K562 (cell line): ENCODE data around the gene INO80. TPM values are rescaled to one million over a fixed set of nuclear protein-coding genes. Genes with fewer than 3 reads are reported as not detected.

Experiments used
- CEBPZ ChIP-seq: fragments of 150-350 bp; IDR thresholded peaks from 2 replicates; pipeline ENCODE4 v1.6.1; 2014; ENCODE audit warnings: low read depth, mild to moderate bottlenecking, low read length, borderline replicate concordance
- CTBP1 ChIP-seq: fragments of 450-650 bp; IDR thresholded peaks from 2 replicates; pipeline ENCODE4 v1.6.1; 2016; ENCODE audit warnings: borderline replicate concordance
- EP400 ChIP-seq: fragments of 450-650 bp; IDR thresholded peaks from 2 replicates; pipeline ENCODE4 v1.6.1; 2017; ENCODE audit warnings: antibody characterized with exemption, mild to moderate bottlenecking, moderate library complexity
- FIP1L1 ChIP-seq: fragments of 200-400 bp; formaldehyde crosslinking; IDR thresholded peaks from 2 replicates; pipeline ENCODE4 v1.6.1; 2018; ENCODE audit warnings: mild to moderate bottlenecking, low read depth, low read length; ENCODE audit not compliant: poor library complexity, severe bottlenecking
- GABPB2 ChIP-seq: fragments of 250-450 bp; sonication (Bioruptor Pico); conservative IDR thresholded peaks from 2 replicates; pipeline ENCODE4 v1.5.1; 2021; ENCODE audit warnings: mild to moderate bottlenecking
- HDAC1 ChIP-seq, 2 experiments: fragments of 450-650 bp; IDR thresholded peaks; 2 replicates each; pipeline ENCODE4 v1.6.1; 2016 to 2017; ENCODE audit warnings: inconsistent platforms in 1 of 2, mild to moderate bottlenecking in 1 of 2, moderate library complexity in 1 of 2
- HOXB6 ChIP-seq: fragments of 250-450 bp; sonication (Bioruptor Pico); IDR thresholded peaks from 2 replicates; pipeline ENCODE4 v1.5.1; 2022; ENCODE audit warnings: mild to moderate bottlenecking, borderline replicate concordance
- MTA1 ChIP-seq: fragments of 450-650 bp; IDR thresholded peaks from 2 replicates; pipeline ENCODE4 v1.6.1; 2017; ENCODE audit warnings: borderline replicate concordance
- NBN ChIP-seq: fragments of 450-650 bp; IDR thresholded peaks from 2 replicates; pipeline ENCODE4 v1.6.1; 2016; ENCODE audit warnings: low read depth, mild to moderate bottlenecking
- NKRF ChIP-seq: fragments of 450-650 bp; IDR thresholded peaks from 2 replicates; pipeline ENCODE4 v1.6.1; 2016; ENCODE audit warnings: borderline replicate concordance
- NR2C2 ChIP-seq, 2 experiments: fragments of 200-800 bp in 1 of 2; sonication (Bioruptor generic) in 1 of 2; sonication (generic) in 1 of 2; formaldehyde crosslinking in 1 of 2; IDR thresholded peaks; 2 replicates each; pipeline versions ENCODE4 v1.6.1 to v1.8.0; 2016 to 2022; ENCODE audit warnings: mild to moderate bottlenecking in 1 of 2, missing compliant biosample characterization in 1 of 2, missing genetic modification characterization in 1 of 2, missing genetic modification reagents in 1 of 2
- PRDM10 ChIP-seq: fragments of 450-650 bp; IDR thresholded peaks from 2 replicates; pipeline ENCODE4 v1.6.1; 2018; ENCODE audit not compliant: partially characterized antibody
- RHOXF2B ChIP-seq: fragments of 250-450 bp; sonication (Bioruptor Pico); conservative IDR thresholded peaks from 2 replicates; pipeline ENCODE4 v1.5.1; 2021
- SMAD4 ChIP-seq: fragments of 250-450 bp; sonication (Bioruptor Pico); conservative IDR thresholded peaks from 2 replicates; pipeline ENCODE4 v1.8.0; 2021; ENCODE audit warnings: inconsistent platforms, mild to moderate bottlenecking, moderate library complexity
- SUPT5H ChIP-seq: fragments of 450-650 bp; IDR thresholded peaks from 2 replicates; pipeline ENCODE4 v1.6.1; 2016
- TAF15 ChIP-seq: fragments of 200-400 bp; formaldehyde crosslinking; IDR thresholded peaks from 2 replicates; pipeline ENCODE4 v1.6.1; 2017; ENCODE audit warnings: mild to moderate bottlenecking, low read depth, low read length, moderate library complexity
- ZFPM2 ChIP-seq: fragments of 250-450 bp; sonication (Bioruptor Pico); IDR thresholded peaks from 2 replicates; pipeline ENCODE4 v1.5.1; 2022; ENCODE audit warnings: mild to moderate bottlenecking
- polyA plus RNA-seq, 8 experiments: library from polyadenylated mRNA; depleted of rRNA in 4 of 8; stranded (reverse) in 5 of 8; unstranded in 3 of 8; fragments of >200 nt; fragmentation: Nextera tagmentation in 2 of 8; fragmentation: Illumina TruSeq in 1 of 8; extraction: Ambion mirVana in 2 of 8; extraction: Trizol in 1 of 8; gene quantifications; 2 replicates each; pipeline versions ENCODE4 v1.2.1 to v1.2.3, GENCODE V29; 2011 to 2014; ENCODE audit warnings: inconsistent platforms in 1 of 8, missing spikeins in 1 of 8
- total RNA-seq, 7 experiments: library from RNA; depleted of rRNA in 6 of 7; stranded (reverse); fragments of >200 nt in 6 of 7; fragmentation: Illumina TruSeq in 2 of 7; extraction: Trizol in 2 of 7; gene quantifications; 2 replicates each; pipeline versions ENCODE4 v1.2.1 to v1.2.3, GENCODE V29; 2011 to 2021; ENCODE audit warnings: low replicate concordance in 1 of 7
- TF ChIP-seq, protein P1 (sequence below): fragments of 250-450 bp; sonication (Bioruptor Pico); IDR thresholded peaks from 2 replicates; pipeline ENCODE4 v1.5.0; 2020; ENCODE audit warnings: mild to moderate bottlenecking

The INO80 gene
- total and polyA plus RNA-seq, 9 of the 15 experiments (the other 6 are each of a cell fraction or from before 2014, with no cell fraction given), result 1.1 to 25.7 (median 19.9) TPM

GRCh38 chr15:41115161-41115651 lies 874 bp downstream of the INO80 start (continued):
- TF ChIP-seq PRDM10, result peak; percentile 34
- no peak for TF ChIP-seq RHOXF2B
- TF ChIP-seq HDAC1 (IDR thresholded peaks at IDR 0.05), result no peak; a peak in 1 of 4 replicates
- no peak for TF ChIP-seq HOXB6
- TF ChIP-seq GABPB2 (CRISPR knock-in tag), result no peak
- peak; percentile 13; the same call in 1 of the 2 replicates for TF ChIP-seq CTBP1
- no peak for TF ChIP-seq NR2C2 (CRISPR knock-in tag; IDR thresholded peaks at IDR 0.05)
- no peak for TF ChIP-seq NR2C2 (tag; IDR thresholded peaks at IDR 0.05)
- no peak for TF ChIP-seq FIP1L1
- TF ChIP-seq NKRF, result 0 out of 2 replicates have a peak, but pooled peaks have one; percentile 100
- no peak for TF ChIP-seq CEBPZ
- TF ChIP-seq EP400, result no peak; the same call in 1 of the 2 replicates
- TF ChIP-seq, protein P1, sequence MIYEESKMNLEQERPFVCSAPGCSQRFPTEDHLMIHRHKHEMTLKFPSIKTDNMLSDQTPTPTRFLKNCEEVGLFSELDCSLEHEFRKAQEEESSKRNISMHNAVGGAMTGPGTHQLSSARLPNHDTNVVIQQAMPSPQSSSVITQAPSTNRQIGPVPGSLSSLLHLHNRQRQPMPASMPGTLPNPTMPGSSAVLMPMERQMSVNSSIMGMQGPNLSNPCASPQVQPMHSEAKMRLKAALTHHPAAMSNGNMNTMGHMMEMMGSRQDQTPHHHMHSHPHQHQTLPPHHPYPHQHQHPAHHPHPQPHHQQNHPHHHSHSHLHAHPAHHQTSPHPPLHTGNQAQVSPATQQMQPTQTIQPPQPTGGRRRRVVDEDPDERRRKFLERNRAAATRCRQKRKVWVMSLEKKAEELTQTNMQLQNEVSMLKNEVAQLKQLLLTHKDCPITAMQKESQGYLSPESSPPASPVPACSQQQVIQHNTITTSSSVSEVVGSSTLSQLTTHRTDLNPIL (CRISPR knock-in tag), result no peak
- TF ChIP-seq NBN, result peak; percentile 59; the same call in 1 of the 2 replicates
- TF ChIP-seq MTA1, result 0 out of 2 replicates have a peak, but pooled peaks have one; percentile 36
- TF ChIP-seq TAF15, result no peak
- peak; percentile 12; the same call in 1 of the 2 replicates for TF ChIP-seq SUPT5H
- TF ChIP-seq SMAD4 (CRISPR knock-in tag), result no peak
- TF ChIP-seq ZFPM2 (CRISPR knock-in tag), result no peak
